OCI-LY7 (cell line): ENCODE results near the gene CEP68. TPM values are rescaled to one million over a fixed set of nuclear protein-coding genes. Genes with fewer than 3 reads are reported as not detected.

Experiments
- BruUV-seq: library from RNA; stranded (reverse); fragments of 400-500 nt; replicated peaks from 2 replicates; lab custom pipeline; 2021; lab: Mats Ljungman, UMichigan
- CTCF ChIA-PET: fragments of 300-600 bp; sonication (Branson Sonifier 250); formaldehyde crosslinking; loops from one replicate; lab custom pipeline; 2022; ENCODE audit warnings: antibody characterized with exemption; ENCODE audit not compliant: unreplicated experiment; lab: Charles Lee
- POLR2A ChIA-PET: fragments of 300-600 bp; sonication (Branson Sonifier 250); formaldehyde crosslinking; loops from one replicate; lab custom pipeline; 2022; ENCODE audit warnings: antibody characterized with exemption; lab: Charles Lee
- DNase-seq: peaks from one replicate; pipeline ENCODE4 v3.0.0-alpha.2; 2015; ENCODE audit warnings: low spot score
- H2AFZ ChIP-seq: fragments of 200-600 bp; sonication (generic), shearing (Covaris generic); 2 replicates; pipeline ENCODE4 v1.6.1; 2014; ENCODE audit warnings: mild to moderate bottlenecking, antibody characterized with exemption, low read length, moderate library complexity
- H3K27ac ChIP-seq: fragments of 200-600 bp; sonication (generic); 2 replicates; pipeline ENCODE4 v1.5.1; 2014; ENCODE audit warnings: mixed run types, low read depth, mild to moderate bottlenecking, moderate library complexity, low read length, inconsistent platforms; ENCODE audit not compliant: poor library complexity, severe bottlenecking
- H3K36me3 ChIP-seq: fragments of 200-600 bp; sonication (generic); 2 replicates; pipeline ENCODE4 v1.6.1; 2014; ENCODE audit warnings: mild to moderate bottlenecking, antibody characterized with exemption, low read length, moderate library complexity, mixed read lengths; ENCODE audit not compliant: insufficient read depth
- H3K4me1 ChIP-seq: fragments of 200-600 bp; sonication (generic); 2 replicates; pipeline ENCODE4 v1.5.1; 2014; ENCODE audit warnings: mild to moderate bottlenecking, low read length; ENCODE audit not compliant: insufficient read depth, poor library complexity, severe bottlenecking
- H3K4me2 ChIP-seq: fragments of 200-600 bp; sonication (generic); 2 replicates; pipeline ENCODE4 v1.6.1; 2014; ENCODE audit warnings: mild to moderate bottlenecking, low read length
- H3K4me3 ChIP-seq: fragments of 200-600 bp; sonication (generic); 2 replicates; pipeline ENCODE4 v1.5.1; 2014; ENCODE audit warnings: mild to moderate bottlenecking, low read depth, low read length; ENCODE audit not compliant: poor library complexity, severe bottlenecking
- H3K79me2 ChIP-seq: fragments of 200-600 bp; sonication (generic); 2 replicates; pipeline ENCODE4 v1.6.1; 2016; ENCODE audit warnings: low read depth, mild to moderate bottlenecking, low read length, moderate library complexity, mixed read lengths; ENCODE audit not compliant: insufficient read depth
- H3K9me2 ChIP-seq: fragments of 200-600 bp; sonication (generic); 2 replicates; pipeline ENCODE4 v1.6.1; 2016; ENCODE audit warnings: mild to moderate bottlenecking, low read length, mixed read lengths; ENCODE audit not compliant: insufficient read depth
- H3K9me3 ChIP-seq: fragments of 200-600 bp; sonication (generic); 2 replicates; pipeline ENCODE4 v1.6.1; 2014; ENCODE audit warnings: mild to moderate bottlenecking, mixed run types, low read length, mixed read lengths
- H4K20me1 ChIP-seq: fragments of 200-600 bp; sonication (generic); 2 replicates; pipeline ENCODE4 v1.6.1; 2014; ENCODE audit warnings: mild to moderate bottlenecking, antibody characterized with exemption, low read length, moderate library complexity, mixed read lengths; ENCODE audit not compliant: insufficient read depth
- CTCF ChIP-seq: fragments of 200-600 bp; sonication (generic); conservative IDR thresholded peaks from 2 replicates; pipeline ENCODE4 v1.5.1; 2014; ENCODE audit warnings: mild to moderate bottlenecking, antibody characterized with exemption, low read length, moderate library complexity, mixed read lengths
- EZH2phosphoT487 ChIP-seq: fragments of 200-600 bp; sonication (generic); IDR thresholded peaks from 2 replicates; pipeline ENCODE4 v1.6.1; 2018; ENCODE audit warnings: low read depth, borderline replicate concordance, mild to moderate bottlenecking, mixed run types, antibody characterized with exemption, low read length, moderate library complexity, mixed read lengths
- intact Hi-C: fragments of 100-400 bp; cut with micrococcal nuclease; formaldehyde crosslinking; loops from one replicate; pipeline ENCODE4 v1.10.0; 2022; ENCODE audit not compliant: unreplicated experiment
- total RNA-seq, 2 experiments: library from RNA; depleted of rRNA in 1 of 2; stranded (reverse); fragments of >200 nt in 1 of 2; shearing (Covaris generic) in 1 of 2; gene quantifications; 2 replicates each; pipeline ENCODE4 v1.2.3, GENCODE V29; 2014 to 2022

CEP68 gene
- total RNA-seq, 2 experiments from 2014 or later, result 8.7 to 17.1 TPM

GRCh38 chr2:65113816-65114215, 57.6 kb downstream of the CEP68 start:
- Histone ChIP-seq H2AFZ (no peak overlapping the region), H3K4me1 (peaks cover 35% of the 10 kb centered on the region)
- BruUV-seq, result TSS peak; percentile 14

GRCh38 chr2:65114921-65115320, 58.7 kb downstream of the CEP68 start:
- H3K27ac ChIP-seq, result no peak overlapping the region
- peaks cover 35% of the 10 kb centered on the region for H3K4me1 ChIP-seq
- no peak overlapping the region for H3K4me2 ChIP-seq
- H3K79me2 ChIP-seq, result peaks cover 98% of the 10 kb centered on the region
- H3K9me2 ChIP-seq, result no peaks in the 10 kb centered on the region
- H3K9me3 ChIP-seq, result no peaks in the 10 kb centered on the region
- ChIA-PET POLR2A (interaction anchor here (0.6 to 1.9 kb wide), 5 partner anchors 11 to 93 kb away, joined by 3 to 9 read pairs (median 5); partner anchors contain the start of gene CEP68), CTCF (no interaction called here)
- no peak for DNase-seq
- H4K20me1 ChIP-seq, result 0 out of 2 replicates have a peak, but pooled peaks cover 4% of the 10 kb centered on the region
- no peak overlapping the region for H3K4me3 ChIP-seq
- no TSS peak for BruUV-seq
- intact Hi-C loops, result no loop called here
- H2AFZ ChIP-seq, result no peak overlapping the region
- TF ChIP-seq EZH2phosphoT487 (no peak), CTCF (no peak)
- peaks cover 41% of the 10 kb centered on the region for H3K36me3 ChIP-seq

More at GRCh38 chr2:65113816-65114215, 57.6 kb downstream of the CEP68 start:
- H3K79me2 ChIP-seq, result peaks cover 98% of the 10 kb centered on the region
- no peaks in the 10 kb centered on the region for H3K9me3 ChIP-seq
- DNase-seq, result no peak
- H3K4me2 ChIP-seq, result no peak overlapping the region
- H3K4me3 ChIP-seq, result no peak overlapping the region
- 0 out of 2 replicates have a peak, but pooled peaks cover 4% of the 10 kb centered on the region for H4K20me1 ChIP-seq
- CTCF ChIA-PET, result interaction anchor here (0.6 kb wide), 1 partner anchor 23 kb away, joined by 3 read pairs; no protein-coding TSS in a partner anchor
- no peak for TF ChIP-seq CTCF
- TF ChIP-seq EZH2phosphoT487, result no peak
- H3K27ac ChIP-seq, result no peak overlapping the region
- H3K36me3 ChIP-seq, result peaks cover 51% of the 10 kb centered on the region
- no peaks in the 10 kb centered on the region for H3K9me2 ChIP-seq
- POLR2A ChIA-PET, result interaction anchor here (0.6 to 3.6 kb wide), 7 partner anchors 9 to 93 kb away, joined by 3 to 20 read pairs (median 4); partner anchors contain the start of gene RAB1A
- intact Hi-C loops, result no loop called here

- intact Hi-C loops, result no loop called here
- H3K79me2 ChIP-seq, result peaks cover 98% of the 10 kb centered on the region
- H3K27ac ChIP-seq, result no peak overlapping the region
- H3K4me1 ChIP-seq, result peaks cover 31% of the 10 kb centered on the region
- no peaks in the 10 kb centered on the region for H3K9me3 ChIP-seq
- H3K4me3 ChIP-seq, result no peak overlapping the region
- H2AFZ ChIP-seq, result no peak overlapping the region
- ChIA-PET CTCF (no interaction called here), POLR2A (interaction anchor here (1.9 kb wide), 1 partner anchor 9 kb away, joined by 9 read pairs; no protein-coding TSS in a partner anchor)
- DNase-seq, result no peak
- H4K20me1 ChIP-seq, result 0 out of 2 replicates have a peak, but pooled peaks cover 4% of the 10 kb centered on the region
- H3K9me2 ChIP-seq, result no peaks in the 10 kb centered on the region
- BruUV-seq, result no TSS peak
- no peak overlapping the region for H3K4me2 ChIP-seq
- TF ChIP-seq EZH2phosphoT487 (no peak), CTCF (peak; percentile 58)
- H3K36me3 ChIP-seq, result peaks cover 33% of the 10 kb centered on the region
Measured at GRCh38 chr2:65116645-65117044, 60.4 kb downstream of the CEP68 start.
